ENCODE results near the gene NT5C. TPM values are rescaled to one million over a fixed set of nuclear protein-coding genes. Genes with fewer than 3 reads are reported as not detected.

NT5C gene
- polyA plus RNA-seq (2013) = 45.3 and 47.2 TPM in 2 replicates

DNA sequence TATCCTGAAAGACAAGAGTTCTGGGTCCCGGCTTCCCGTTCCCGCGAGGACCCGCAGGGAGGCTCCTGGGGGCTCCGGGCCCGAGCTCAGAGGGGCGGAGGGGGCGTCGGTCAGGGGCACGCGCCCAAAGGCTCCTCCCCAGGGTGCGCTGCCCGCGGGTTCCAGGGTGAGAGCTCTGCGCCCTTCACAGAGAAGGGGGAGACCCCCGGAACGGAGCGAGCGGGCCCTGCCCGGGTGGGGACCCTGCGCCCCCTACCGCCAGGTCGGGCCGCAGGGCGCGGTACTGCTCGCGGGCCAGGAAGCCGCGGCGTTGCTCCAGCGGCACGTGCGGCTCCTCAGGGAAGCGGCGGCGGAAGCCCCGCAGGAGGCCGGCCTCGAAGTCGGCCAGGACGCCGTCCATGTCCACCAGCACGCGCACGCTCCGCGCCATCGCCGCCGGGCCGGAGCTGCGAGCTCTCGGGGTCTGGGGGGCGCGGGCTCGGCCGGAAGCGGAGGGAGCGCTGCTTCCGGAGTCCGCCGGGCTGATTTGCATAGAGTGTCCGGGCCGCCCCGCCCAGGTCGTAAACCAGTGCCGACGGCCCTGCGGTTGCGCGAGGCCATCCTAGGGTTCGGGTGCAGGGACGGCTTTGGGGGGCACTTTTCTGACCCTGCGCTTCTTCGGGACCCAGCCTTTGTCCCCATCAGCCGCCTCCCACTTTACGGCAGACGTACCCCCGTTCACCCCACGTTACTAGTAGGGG is at the start of gene NT5C:
Gene NT5C, minus strand, starts transcription at position 465 of the 740 bp plus-strand sequence. Its CDS starts 35 bp downstream, at position 430.
- Histone ChIP-seq H3K4ac (ENCODE audit: low read depth, low read length) (peak within 1 kb of the TSS; percentile 94), H3K27ac (ENCODE audit: low read depth, low read length) (peak within 1 kb of the TSS; percentile 91), H3K36me3 (ENCODE audit: control insufficient read depth in 1 of 2, insufficient read depth in 2 of 2, low read length in 2 of 2) (peaks cover 25 to 26% of the 10 kb centered on the region in 2 experiments), H4K8ac (ENCODE audit: low read depth, low read length) (peak within 1 kb of the TSS; percentile 100), H2BK12ac (ENCODE audit: low read length) (peak within 1 kb of the TSS; percentile 16), H4K12ac (ENCODE audit: low read depth, low read length) (peak within 1 kb of the TSS; percentile 98), H4K91ac (ENCODE audit: low read depth, low read length) (peak within 1 kb of the TSS; percentile 98), H3K23ac (ENCODE audit: low read length) (no peak within 1 kb of the TSS), H3K4me1 (ENCODE audit: control insufficient read depth in 1 of 2, insufficient read depth in 2 of 2, low read length in 2 of 2) (peaks cover 0 to 6% of the 10 kb centered on the region in 2 experiments), H3K4me2 (ENCODE audit: low read length) (peak within 1 kb of the TSS; percentile 88), H3K27me3 (ENCODE audit: insufficient read depth, low read length) (no peaks in the 10 kb centered on the region), H3K9ac (ENCODE audit: low read length) (peak within 1 kb of the TSS; percentile 92), H3K4me3 (ENCODE audit: low read depth, low read length) (peak within 1 kb of the TSS; percentile 87), H3K14ac (ENCODE audit: low read length) (peak within 1 kb of the TSS; percentile 95), H3K79me2 (ENCODE audit: control insufficient read depth, insufficient read depth, low read length, poor library complexity) (peaks cover 9% of the 10 kb centered on the region), H3K9me3 (ENCODE audit: insufficient read depth, low read depth, low read length) (no peaks in the 10 kb centered on the region), H2AK5ac (ENCODE audit: low read length) (peak within 1 kb of the TSS; percentile 84), H2BK5ac (ENCODE audit: low read depth, low read length, poor library complexity) (peak within 1 kb of the TSS; percentile 74), H3K79me1 (ENCODE audit: low read length) (peaks cover 11% of the 10 kb centered on the region), H2BK120ac (ENCODE audit: insufficient read depth, low read length, poor library complexity) (peak within 1 kb of the TSS; percentile 74), H3K18ac (ENCODE audit: low read length) (peak within 1 kb of the TSS; percentile 98), H2AFZ (ENCODE audit: insufficient read depth, low read length, poor library complexity) (peak within 1 kb of the TSS; percentile 98)
- WGBS (ENCODE audit: extremely low coverage, insufficient coverage, insufficient read length) = no CpG with 5 or more reads among the region's 82 CpGs
- DNase-seq = peak; percentile 49 to 67

DNA sequence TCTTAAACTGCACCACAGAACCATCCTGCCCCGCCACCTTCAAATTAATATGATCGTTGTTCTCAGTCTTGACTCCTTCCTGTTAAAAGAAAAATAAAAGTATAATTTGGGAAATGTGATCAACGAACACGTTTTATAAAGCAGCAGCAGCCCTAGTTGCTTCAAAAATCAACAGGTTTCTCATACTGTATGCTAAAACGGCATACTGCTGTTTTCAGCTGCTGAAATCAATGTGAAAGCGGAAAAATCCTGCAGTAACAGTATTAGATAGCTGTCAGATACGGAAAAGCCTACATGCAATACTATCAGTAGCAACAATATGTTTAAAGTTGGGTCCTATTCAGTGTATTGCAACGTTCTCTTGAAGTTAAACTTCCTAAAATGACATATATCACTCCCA is 49.6 kb upstream of the NT5C start:
- peaks cover 11% of the 10 kb centered on the region for H3K79me1 ChIP-seq (ENCODE audit: low read length)
- no peak for DNase-seq
- H2BK5ac ChIP-seq (ENCODE audit: low read depth, low read length, poor library complexity) = no peak overlapping the region
- H2BK12ac ChIP-seq (ENCODE audit: low read length) = no peak overlapping the region
- no peak overlapping the region for H4K8ac ChIP-seq (ENCODE audit: low read depth, low read length)
- no peak overlapping the region for H3K14ac ChIP-seq (ENCODE audit: low read length)
- H3K9ac ChIP-seq (ENCODE audit: low read length) = no peak overlapping the region
- peak overlapping the region; percentile 64 for H3K4me2 ChIP-seq (ENCODE audit: low read length)
- H4K12ac ChIP-seq (ENCODE audit: low read depth, low read length) = no peak overlapping the region
- no peak overlapping the region for H3K27ac ChIP-seq (ENCODE audit: low read depth, low read length)
- H3K27me3 ChIP-seq (ENCODE audit: insufficient read depth, low read length) = no peaks in the 10 kb centered on the region
- no peaks in the 10 kb centered on the region for H3K9me3 ChIP-seq (ENCODE audit: insufficient read depth, low read depth, low read length)
- peaks cover 2 to 4% of the 10 kb centered on the region in 2 experiments for H3K4me1 ChIP-seq (ENCODE audit: control insufficient read depth in 1 of 2, insufficient read depth in 2 of 2, low read length in 2 of 2)
- no peak overlapping the region for H3K23ac ChIP-seq (ENCODE audit: low read length)
- H4K91ac ChIP-seq (ENCODE audit: low read depth, low read length) = no peak overlapping the region
- no peak overlapping the region for H2AFZ ChIP-seq (ENCODE audit: insufficient read depth, low read length, poor library complexity)
- WGBS (ENCODE audit: extremely low coverage, insufficient coverage, insufficient read length) = no CpG with 5 or more reads among the region's 8 CpGs
- H2AK5ac ChIP-seq (ENCODE audit: low read length) = no peak overlapping the region
- no peak overlapping the region for H2BK120ac ChIP-seq (ENCODE audit: insufficient read depth, low read length, poor library complexity)
- H3K4ac ChIP-seq (ENCODE audit: low read depth, low read length) = peak overlapping the region; percentile 93
- H3K4me3 ChIP-seq (ENCODE audit: low read depth, low read length) = no peak overlapping the region
- no peak overlapping the region for H3K18ac ChIP-seq (ENCODE audit: low read length)
- peaks cover 28 to 34% of the 10 kb centered on the region in 2 experiments for H3K36me3 ChIP-seq (ENCODE audit: control insufficient read depth in 1 of 2, insufficient read depth in 2 of 2, low read length in 2 of 2)
- H3K79me2 ChIP-seq (ENCODE audit: control insufficient read depth, insufficient read depth, low read length, poor library complexity) = peaks cover 20% of the 10 kb centered on the region

DNA sequence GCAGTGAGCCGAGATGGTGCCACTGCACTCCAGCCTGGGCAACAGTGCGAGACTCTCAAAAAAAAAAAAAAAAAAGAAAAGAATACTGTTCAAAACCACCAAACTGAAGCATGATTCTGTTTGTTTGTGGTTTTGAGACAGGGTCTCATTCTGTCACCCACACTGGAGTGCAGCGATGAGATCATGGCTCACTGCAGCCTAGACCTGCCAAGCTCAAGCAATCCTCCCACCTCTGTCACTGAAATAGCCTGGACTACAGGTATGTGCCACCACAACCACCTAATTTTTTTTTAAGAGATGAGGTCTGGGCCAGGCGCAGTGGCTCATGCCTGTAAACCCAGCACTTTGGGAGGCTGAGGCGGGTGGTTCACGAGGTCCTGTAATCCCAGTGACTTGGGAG is 46.9 kb upstream of the NT5C start:
- H3K9ac ChIP-seq (ENCODE audit: low read length) = no peak overlapping the region
- no peak overlapping the region for H4K8ac ChIP-seq (ENCODE audit: low read depth, low read length)
- H3K9me3 ChIP-seq (ENCODE audit: insufficient read depth, low read depth, low read length) = no peaks in the 10 kb centered on the region
- H3K4me3 ChIP-seq (ENCODE audit: low read depth, low read length) = no peak overlapping the region
- peaks cover 2 to 4% of the 10 kb centered on the region in 2 experiments for H3K4me1 ChIP-seq (ENCODE audit: control insufficient read depth in 1 of 2, insufficient read depth in 2 of 2, low read length in 2 of 2)
- DNase-seq = no peak
- H2AK5ac ChIP-seq (ENCODE audit: low read length) = no peak overlapping the region
- no CpG with 5 or more reads among the region's 6 CpGs for WGBS (ENCODE audit: extremely low coverage, insufficient coverage, insufficient read length)
- H3K4me2 ChIP-seq (ENCODE audit: low read length) = no peak overlapping the region
- no peak overlapping the region for H3K23ac ChIP-seq (ENCODE audit: low read length)
- H3K18ac ChIP-seq (ENCODE audit: low read length) = no peak overlapping the region
- no peak overlapping the region for H2BK5ac ChIP-seq (ENCODE audit: low read depth, low read length, poor library complexity)
- no peaks in the 10 kb centered on the region for H3K27me3 ChIP-seq (ENCODE audit: insufficient read depth, low read length)
- H2BK12ac ChIP-seq (ENCODE audit: low read length) = no peak overlapping the region
- no peak overlapping the region for H3K14ac ChIP-seq (ENCODE audit: low read length)
- H3K36me3 ChIP-seq (ENCODE audit: control insufficient read depth in 1 of 2, insufficient read depth in 2 of 2, low read length in 2 of 2) = peaks cover 51 to 55% of the 10 kb centered on the region in 2 experiments
- H4K91ac ChIP-seq (ENCODE audit: low read depth, low read length) = no peak overlapping the region
- H3K4ac ChIP-seq (ENCODE audit: low read depth, low read length) = peak overlapping the region; percentile 70
- H3K79me1 ChIP-seq (ENCODE audit: low read length) = peaks cover 11% of the 10 kb centered on the region
- no peak overlapping the region for H2BK120ac ChIP-seq (ENCODE audit: insufficient read depth, low read length, poor library complexity)
- peaks cover 20% of the 10 kb centered on the region for H3K79me2 ChIP-seq (ENCODE audit: control insufficient read depth, insufficient read depth, low read length, poor library complexity)
- H3K27ac ChIP-seq (ENCODE audit: low read depth, low read length) = no peak overlapping the region
- H4K12ac ChIP-seq (ENCODE audit: low read depth, low read length) = no peak overlapping the region
- no peak overlapping the region for H2AFZ ChIP-seq (ENCODE audit: insufficient read depth, low read length, poor library complexity)

DNA sequence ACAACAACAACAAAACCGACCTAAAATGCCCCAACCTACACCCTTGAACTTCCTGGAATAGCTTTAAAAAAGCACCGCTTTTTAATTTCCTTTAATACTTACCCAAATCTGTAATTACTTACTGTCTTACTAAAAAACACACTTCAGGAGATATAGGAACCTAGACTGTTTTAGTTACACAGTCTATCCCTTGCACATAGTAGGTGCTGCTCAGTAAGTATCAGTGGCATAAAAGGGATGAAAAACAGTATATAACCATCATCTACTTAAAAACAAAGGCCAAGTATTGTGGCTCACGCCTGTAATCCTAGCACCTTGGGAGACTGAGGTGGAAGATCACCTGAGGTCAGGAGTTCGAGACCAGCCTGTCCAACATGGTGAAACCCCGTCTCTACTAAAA is 45.1 kb upstream of the NT5C start:
- H4K91ac ChIP-seq (ENCODE audit: low read depth, low read length) = no peak overlapping the region
- H3K9me3 ChIP-seq (ENCODE audit: insufficient read depth, low read depth, low read length) = no peaks in the 10 kb centered on the region
- peaks cover 7% of the 10 kb centered on the region for H3K79me2 ChIP-seq (ENCODE audit: control insufficient read depth, insufficient read depth, low read length, poor library complexity)
- H3K14ac ChIP-seq (ENCODE audit: low read length) = no peak overlapping the region
- peaks cover 65% of the 10 kb centered on the region in 2 experiments for H3K36me3 ChIP-seq (ENCODE audit: control insufficient read depth in 1 of 2, insufficient read depth in 2 of 2, low read length in 2 of 2)
- H3K27ac ChIP-seq (ENCODE audit: low read depth, low read length) = no peak overlapping the region
- no peaks in the 10 kb centered on the region for H3K79me1 ChIP-seq (ENCODE audit: low read length)
- peak overlapping the region; percentile 76 for H3K4ac ChIP-seq (ENCODE audit: low read depth, low read length)
- no peak overlapping the region for H3K4me3 ChIP-seq (ENCODE audit: low read depth, low read length)
- WGBS (ENCODE audit: extremely low coverage, insufficient coverage, insufficient read length) = 100% methylated on average over 1 of the region's 5 CpGs
- no peak overlapping the region for H3K9ac ChIP-seq (ENCODE audit: low read length)
- no peak for DNase-seq
- H3K4me2 ChIP-seq (ENCODE audit: low read length) = no peak overlapping the region
- peaks cover 0 to 2% of the 10 kb centered on the region in 2 experiments for H3K4me1 ChIP-seq (ENCODE audit: control insufficient read depth in 1 of 2, insufficient read depth in 2 of 2, low read length in 2 of 2)
- H2AFZ ChIP-seq (ENCODE audit: insufficient read depth, low read length, poor library complexity) = no peak overlapping the region
- H3K18ac ChIP-seq (ENCODE audit: low read length) = peak overlapping the region; percentile 24
- no peak overlapping the region for H2BK120ac ChIP-seq (ENCODE audit: insufficient read depth, low read length, poor library complexity)
- no peak overlapping the region for H2BK12ac ChIP-seq (ENCODE audit: low read length)
- no peak overlapping the region for H4K12ac ChIP-seq (ENCODE audit: low read depth, low read length)
- H3K27me3 ChIP-seq (ENCODE audit: insufficient read depth, low read length) = no peaks in the 10 kb centered on the region
- no peak overlapping the region for H3K23ac ChIP-seq (ENCODE audit: low read length)
- no peak overlapping the region for H4K8ac ChIP-seq (ENCODE audit: low read depth, low read length)
- no peak overlapping the region for H2BK5ac ChIP-seq (ENCODE audit: low read depth, low read length, poor library complexity)
- H2AK5ac ChIP-seq (ENCODE audit: low read length) = no peak overlapping the region
